Fibroblast of skin of right quadriceps (primary cell): ENCODE measurements around the gene OR1K1.
"Not testable (repeated sequence)": the region's sequence is repeated elsewhere in the genome, so short reads cannot be mapped to it uniquely, and the experiment has no call there.

Experiments
- DNase-seq: peaks from one replicate; pipeline ENCODE4 v3.0.0-alpha.2; 2013

The OR1K1 gene, protein sequence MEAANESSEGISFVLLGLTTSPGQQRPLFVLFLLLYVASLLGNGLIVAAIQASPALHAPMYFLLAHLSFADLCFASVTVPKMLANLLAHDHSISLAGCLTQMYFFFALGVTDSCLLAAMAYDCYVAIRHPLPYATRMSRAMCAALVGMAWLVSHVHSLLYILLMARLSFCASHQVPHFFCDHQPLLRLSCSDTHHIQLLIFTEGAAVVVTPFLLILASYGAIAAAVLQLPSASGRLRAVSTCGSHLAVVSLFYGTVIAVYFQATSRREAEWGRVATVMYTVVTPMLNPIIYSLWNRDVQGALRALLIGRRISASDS

DNA sequence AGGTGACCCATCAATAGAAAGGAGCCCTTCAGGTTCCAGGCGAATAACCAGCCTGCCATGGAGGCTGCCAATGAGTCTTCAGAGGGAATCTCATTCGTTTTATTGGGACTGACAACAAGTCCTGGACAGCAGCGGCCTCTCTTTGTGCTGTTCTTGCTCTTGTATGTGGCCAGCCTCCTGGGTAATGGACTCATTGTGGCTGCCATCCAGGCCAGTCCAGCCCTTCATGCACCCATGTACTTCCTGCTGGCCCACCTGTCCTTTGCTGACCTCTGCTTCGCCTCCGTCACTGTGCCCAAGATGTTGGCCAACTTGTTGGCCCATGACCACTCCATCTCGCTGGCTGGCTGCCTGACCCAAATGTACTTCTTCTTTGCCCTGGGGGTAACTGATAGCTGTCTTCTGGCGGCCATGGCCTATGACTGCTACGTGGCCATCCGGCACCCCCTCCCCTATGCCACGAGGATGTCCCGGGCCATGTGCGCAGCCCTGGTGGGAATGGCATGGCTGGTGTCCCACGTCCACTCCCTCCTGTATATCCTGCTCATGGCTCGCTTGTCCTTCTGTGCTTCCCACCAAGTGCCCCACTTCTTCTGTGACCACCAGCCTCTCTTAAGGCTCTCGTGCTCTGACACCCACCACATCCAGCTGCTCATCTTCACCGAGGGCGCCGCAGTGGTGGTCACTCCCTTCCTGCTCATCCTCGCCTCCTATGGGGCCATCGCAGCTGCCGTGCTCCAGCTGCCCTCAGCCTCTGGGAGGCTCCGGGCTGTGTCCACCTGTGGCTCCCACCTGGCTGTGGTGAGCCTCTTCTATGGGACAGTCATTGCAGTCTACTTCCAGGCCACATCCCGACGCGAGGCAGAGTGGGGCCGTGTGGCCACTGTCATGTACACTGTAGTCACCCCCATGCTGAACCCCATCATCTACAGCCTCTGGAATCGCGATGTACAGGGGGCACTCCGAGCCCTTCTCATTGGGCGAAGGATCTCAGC lies at the start of gene OR1K1:
TSS of gene OR1K1 (plus strand) at position 58 of the 995 bp plus-strand sequence. CDS start at position 58, 0 bp downstream.
- DNase-seq = no peak

DNA sequence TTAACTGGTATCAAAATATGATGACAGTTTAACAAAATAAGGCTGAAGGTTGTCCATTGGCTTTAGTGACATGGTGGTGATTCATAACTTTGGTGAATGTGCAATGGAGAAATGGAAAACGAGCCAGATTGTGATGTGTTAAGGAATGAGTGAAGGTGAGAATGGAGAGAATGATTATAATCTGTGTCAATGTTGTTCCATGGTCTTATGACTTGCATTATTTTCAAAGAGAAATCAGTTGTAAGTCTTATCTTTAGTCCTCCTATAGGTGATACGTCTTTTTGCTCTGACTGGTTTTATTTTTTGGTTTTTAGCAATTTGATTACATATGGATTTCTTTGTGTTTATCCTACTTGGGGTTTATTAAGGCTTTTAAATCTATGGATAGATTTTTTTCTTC lies 45.1 kb upstream of the OR1K1 start:
- DNase-seq = no peak

DNA sequence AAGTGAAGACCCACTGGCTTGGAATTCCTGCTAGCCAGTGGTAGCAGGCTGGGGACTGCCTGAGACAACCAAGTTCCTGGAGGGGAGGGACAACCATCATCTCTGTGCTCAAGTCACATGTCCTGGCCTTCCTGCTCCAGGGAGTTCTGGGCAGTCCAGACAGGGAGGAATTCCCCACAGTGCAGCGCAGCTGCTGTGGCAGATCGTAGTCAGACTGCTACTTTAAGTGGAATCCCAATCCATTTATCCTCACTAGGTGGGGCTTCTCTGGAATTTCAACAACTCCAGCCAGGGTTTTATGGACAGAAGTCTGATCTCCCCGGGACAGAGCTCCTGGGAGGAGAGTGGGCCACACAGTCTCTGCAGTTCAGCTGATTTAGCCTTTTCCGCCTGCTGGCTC lies 32.1 kb upstream of the OR1K1 start:
- DNase-seq = no peak

DNA sequence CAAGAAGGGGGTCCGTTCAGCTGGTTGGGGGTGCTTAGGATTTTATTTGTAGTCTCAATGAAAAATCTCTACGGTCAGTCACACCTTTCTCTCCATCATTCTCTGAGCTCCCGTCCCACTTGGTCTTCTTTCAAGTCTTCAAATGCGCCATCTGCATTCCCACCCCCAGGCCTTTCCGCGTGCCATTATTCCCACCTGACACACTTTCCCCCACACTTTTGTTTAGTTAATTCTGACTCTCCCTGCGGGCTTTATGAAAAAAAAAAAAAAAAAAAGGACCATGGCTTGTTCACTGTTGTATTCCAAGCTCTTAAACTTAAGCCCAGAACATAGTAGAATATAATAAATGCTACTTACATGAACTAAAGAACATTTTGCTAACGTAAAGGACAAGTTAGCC lies 22.9 kb upstream of the OR1K1 start:
- DNase-seq = no peak

DNA sequence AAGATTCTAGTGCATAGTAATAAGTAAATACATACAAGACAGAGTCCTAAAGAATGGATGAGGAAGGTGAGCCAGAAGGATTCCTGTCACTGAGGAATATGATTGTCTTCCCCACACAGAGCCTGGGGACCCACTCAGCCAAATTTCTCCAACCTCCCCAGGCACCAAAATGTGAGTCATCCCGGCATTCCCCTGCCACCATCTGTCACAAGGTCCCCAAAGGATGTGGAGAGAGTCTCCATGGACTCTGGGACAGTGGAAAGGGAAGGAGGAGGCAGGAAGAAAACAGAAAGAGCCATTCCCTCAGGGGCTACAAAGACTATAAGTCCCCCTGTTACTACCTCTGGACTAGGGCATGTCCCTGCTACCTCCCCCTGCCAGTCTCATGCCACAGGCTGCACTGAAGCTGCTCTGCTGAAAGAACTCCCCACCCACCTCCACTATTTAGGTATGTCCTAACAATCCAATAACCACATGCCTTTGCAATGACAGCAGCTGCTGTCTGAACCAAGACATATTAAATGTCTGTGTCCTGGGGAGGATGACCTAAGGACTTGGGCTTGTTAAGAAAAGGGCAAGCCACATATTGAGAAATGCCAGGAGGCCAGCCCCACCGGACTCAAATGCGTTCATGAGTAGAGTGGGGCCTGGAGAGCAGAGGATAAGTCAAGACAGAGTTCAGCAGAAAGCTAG lies 21.8 kb upstream of the OR1K1 start:
- DNase-seq = no peak

DNA sequence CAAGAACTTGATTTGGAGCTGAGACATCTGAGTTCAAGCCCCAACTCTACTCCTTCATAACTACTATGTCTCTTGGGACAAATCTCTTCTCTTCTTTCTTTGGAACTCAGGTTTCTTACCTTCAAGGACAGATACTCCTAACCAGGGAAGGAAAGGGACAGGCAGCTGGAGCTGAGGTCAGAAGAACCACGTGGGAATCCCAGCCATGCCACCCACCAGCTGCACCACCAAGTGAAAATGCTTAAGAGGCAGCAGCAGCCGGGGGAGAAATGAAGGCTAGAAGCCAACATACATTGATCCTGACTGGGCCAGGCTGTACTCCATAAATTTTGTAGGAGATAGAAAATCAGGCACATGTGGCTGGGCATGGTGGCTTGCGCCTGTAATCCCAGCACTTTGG lies 20.7 kb upstream of the OR1K1 start:
- DNase-seq = no peak

DNA sequence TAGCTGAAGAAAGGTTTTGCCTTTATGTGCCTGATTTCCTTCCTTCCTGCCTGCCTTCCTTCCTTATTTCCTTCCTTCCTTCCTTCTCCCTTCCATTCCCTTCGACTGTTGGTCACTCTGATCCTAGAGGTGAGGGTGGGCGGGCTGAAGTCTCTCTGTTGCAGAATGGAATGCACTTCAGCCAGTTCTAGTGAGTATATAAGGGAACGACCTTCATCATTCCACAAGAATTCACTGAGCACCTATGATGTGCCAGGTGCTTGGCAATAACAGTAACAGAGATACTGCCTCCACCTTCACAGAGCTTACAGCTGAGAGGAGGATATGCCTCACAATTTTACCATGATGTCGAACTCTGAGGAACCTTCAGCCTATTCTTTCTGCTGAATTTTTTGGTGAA lies 19.9 kb upstream of the OR1K1 start:
- no peak for DNase-seq

DNA sequence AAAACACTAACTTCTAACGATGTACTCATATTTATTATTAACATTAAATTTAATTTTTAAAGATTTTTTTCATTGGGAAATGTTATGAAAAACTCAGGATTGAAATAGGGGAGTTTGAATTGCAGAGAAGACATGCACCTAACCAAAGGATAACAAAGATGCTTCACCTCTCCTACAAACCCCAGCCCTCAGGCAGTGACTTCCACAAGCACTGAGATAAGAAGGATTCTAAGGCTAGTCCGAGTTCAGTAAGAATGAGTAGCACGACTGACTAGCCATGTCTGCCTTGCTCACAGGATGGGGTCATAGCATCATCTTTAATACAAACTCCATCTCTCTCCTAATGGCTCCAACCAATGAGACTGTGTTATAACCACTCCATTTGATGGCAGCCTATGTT lies 18.3 kb upstream of the OR1K1 start:
- DNase-seq = no peak

DNA sequence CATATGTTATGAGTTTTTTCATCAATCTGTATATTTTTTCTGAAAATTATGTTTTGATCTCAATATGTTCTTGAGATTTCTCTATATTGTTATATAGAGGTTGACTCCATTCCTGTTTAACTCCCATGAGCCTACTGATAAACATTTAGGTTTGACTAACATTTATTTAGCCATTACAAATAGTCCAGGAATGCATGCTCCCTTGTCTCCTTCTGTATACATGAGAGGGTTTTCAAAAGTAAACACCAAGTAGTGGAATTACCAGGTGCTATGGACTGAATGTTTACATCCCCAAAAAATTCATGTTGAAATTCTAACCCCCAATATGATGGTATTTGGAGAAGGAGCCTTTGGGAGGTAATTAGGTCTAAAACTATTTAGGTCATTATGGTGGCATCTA lies 14.7 kb upstream of the OR1K1 start:
- DNase-seq = no peak

DNA sequence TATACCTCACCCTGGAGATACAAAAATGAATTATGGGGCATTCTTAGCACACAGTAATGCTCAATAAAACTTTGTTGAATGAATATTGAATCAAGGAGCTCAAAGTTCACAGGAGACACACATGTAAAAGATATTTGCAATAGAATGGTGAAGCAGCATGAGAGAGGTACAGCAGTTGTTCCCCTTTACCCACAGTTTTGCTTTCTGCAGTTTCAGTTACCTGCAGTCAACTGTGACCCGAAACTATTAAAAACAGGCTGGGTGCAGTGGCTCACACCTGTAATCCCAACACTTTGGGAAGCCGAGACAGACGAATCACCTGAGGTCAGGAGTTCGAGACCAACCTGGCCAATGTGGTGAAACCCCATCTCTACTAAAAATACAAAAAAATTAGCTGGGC lies 13.6 kb upstream of the OR1K1 start:
- no peak for DNase-seq

DNA sequence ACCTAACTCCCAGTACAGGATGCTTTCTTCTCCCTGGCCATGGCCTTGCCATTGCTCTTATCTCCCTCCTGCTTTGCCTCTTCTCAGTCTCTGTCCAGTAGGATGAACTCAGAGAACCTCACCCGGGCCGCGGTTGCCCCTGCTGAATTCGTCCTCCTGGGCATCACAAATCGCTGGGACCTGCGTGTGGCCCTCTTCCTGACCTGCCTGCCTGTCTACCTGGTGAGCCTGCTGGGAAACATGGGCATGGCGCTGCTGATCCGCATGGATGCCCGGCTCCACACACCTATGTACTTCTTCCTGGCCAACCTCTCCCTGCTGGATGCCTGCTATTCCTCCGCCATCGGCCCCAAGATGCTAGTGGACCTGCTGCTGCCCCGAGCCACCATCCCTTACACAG lies 11.1 kb upstream of the OR1K1 start, which contains the start of gene OR5C1:
TSS of gene OR5C1 (plus strand) at position 103 of the 400 bp plus-strand sequence. CDS start at position 103, 0 bp downstream.
- no peak for DNase-seq

DNA sequence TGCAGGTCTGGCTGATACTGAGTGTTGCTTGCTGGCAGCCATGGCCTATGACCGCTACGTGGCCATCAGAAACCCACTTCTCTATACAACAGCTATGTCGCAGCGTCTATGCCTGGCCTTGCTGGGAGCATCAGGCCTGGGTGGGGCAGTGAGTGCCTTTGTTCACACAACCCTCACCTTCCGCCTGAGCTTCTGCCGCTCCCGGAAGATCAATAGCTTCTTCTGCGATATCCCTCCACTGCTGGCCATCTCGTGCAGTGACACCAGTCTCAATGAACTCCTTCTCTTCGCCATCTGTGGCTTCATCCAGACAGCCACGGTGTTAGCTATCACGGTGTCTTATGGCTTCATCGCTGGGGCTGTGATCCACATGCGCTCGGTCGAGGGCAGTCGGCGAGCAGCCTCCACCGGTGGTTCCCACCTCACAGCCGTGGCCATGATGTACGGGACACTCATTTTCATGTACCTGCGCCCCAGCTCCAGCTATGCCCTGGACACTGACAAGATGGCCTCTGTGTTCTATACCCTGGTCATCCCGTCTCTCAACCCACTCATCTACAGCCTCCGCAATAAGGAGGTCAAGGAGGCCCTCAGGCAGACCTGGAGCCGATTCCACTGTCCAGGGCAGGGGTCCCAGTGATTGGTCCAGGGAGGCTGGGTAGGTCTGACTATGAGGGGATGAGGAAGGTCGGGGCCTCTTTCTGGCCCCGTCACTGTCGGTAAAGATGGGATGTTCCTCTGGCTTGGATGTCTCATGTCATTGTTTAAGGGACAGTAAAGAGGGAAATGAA lies 10.5 kb upstream of the OR1K1 start:
- no peak for DNase-seq

DNA sequence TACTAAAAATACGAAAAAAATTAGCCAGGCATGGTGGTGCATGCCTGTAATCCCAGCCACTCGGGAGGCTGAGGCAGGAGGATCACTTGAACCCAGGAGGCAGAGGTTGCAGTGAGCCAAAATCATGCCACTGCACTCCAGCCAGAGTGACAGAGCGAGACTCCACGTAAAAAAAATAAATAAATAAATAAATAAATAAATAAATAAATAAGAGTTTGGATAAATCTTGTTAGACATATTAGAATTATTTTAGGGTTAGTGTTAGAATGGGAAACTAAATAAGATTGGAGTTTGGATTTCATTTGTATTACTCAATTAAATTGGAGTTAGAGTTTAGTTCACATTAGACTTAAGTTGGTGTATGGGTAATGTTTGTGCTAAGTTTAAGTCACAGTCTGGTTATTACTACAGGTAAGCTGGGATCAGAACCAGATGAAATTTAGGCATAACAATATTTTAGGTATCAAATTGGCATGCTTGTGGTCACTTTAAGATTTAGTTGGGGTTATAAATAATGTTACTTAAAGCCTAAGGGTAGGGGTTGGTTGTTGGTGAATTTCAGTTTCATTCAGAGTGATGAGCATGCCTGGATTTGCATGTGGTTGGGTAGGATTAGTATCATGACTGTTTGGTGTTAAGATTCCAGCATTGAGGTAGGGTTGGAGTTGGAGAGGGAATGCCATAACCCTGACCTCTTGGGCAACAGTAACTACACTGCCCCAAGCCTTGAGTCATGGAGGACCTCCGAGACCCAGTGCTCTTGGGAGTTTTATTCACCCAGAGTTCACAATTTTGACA lies 7.9 kb upstream of the OR1K1 start:
- no peak for DNase-seq

DNA sequence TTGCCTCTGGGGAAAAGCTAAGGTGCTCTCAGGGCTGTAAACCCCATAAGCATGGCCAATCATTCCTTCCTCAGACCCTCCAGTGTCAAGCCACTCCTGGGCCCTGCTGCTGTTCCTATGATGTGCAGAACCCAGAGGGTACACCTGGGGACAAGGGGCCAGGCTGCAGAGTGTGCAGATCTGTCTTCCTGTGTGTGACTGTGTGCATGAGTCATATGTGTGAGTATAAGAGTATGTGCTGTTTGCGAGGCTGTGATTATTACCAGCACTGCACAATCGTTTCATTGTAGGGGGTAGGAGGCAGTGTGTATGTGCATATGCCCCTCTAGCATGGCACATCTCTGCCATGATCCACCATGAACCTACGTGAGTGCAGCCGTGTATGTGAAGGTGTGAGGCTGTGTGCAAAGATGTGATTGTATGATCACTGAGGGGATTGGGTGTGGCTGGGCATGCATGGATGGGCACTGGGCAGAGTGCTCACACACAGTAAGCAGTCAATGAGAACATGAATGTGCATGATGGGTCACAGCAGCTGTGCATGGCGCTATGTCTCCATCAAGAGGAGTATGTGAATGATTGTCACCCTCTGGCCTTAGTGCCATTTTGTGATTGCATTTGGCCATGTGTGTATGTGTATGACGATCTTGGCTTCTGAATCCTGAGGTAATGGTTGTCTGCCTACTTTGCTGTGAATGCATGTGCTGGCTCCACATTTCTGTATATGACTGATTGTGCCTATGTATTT lies 2.4 kb upstream of the OR1K1 start:
- DNase-seq = no peak

DNA sequence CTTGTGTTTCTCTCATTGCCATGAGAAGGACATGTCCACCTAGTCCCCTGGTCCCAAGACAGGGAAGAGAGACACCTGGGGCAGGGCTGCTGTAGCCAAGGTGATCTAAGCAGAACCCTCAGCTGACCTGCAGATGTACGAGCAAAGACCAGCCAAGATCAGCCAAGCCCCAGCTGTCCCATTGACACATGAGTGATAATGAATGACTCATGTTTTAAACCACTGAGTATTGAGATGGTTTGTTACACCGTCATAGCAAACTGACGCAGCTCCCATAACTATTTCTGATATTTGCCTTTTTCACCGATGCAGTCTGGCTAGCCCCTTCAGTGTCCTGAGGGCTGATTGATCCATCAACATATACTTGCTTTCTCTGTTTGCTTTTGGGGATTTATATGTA lies 6.7 kb downstream of the OR1K1 start:
- DNase-seq = no peak

DNA sequence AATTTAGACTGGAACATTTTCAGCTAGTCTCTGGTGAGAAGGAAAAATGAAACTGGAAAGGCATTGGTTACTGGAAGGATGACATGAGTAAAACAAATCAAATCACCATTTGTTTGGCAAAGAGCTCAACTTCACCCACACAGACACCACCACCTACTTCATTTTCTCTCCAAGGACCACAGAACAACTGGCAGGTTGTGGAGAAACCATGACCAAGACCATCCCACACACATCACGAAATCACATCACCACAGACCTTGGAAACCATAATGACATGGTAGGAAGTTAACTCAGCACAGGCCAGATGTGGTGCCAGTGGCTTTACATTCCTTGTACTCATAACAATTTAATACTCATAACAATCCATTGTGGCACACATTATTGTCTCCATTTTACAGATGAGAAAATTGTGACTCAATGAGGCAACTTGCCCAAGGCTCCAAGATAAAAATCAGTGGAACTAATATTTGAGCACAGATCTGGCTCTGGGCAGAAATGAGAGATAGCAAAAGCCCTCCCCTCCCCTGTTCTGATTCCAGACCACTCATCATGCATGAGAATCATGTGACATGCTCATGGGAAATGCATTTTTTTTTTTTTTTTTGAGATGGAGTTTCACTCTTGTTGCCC lies 7.5 kb downstream of the OR1K1 start:
- no peak for DNase-seq

DNA sequence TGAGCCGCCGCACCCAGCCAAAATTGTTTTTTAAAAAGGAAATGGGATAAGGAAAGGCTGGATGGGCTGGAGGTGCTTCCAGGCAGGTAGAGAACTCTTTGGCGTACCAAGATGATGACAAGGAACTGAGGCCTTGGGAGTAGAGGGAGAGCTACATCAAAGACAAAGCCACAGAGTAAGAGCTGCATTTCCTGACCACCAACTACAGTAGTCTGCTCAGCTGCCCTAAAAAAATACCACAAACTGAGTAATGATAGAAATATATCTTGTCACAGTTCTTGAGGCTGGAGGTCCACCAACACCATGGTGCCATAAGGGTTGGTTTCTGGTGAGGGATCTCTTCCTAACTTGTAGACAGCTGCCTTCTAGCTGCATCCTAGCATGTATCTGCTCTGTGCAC lies 8.2 kb downstream of the OR1K1 start:
- DNase-seq = no peak

DNA sequence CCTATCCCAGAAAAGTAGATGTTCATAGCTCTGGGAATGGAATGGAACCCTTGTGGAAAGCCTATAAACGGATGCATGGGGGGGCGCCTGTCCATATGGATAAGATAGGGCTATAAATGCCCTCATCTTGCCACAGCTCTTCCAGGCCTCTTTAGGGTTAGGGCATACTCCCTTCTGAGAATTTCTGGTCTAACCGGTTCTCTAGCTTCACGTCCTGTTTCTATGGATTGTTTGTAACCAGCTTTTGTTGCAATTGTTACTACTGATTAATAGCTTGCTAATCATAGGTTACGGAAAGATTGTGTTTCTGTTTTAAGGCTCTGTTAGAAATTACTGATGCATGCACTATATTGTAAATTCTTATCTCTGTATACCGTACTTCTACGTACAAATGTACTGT lies 9.3 kb downstream of the OR1K1 start:
- DNase-seq = not testable (repeated sequence)

DNA sequence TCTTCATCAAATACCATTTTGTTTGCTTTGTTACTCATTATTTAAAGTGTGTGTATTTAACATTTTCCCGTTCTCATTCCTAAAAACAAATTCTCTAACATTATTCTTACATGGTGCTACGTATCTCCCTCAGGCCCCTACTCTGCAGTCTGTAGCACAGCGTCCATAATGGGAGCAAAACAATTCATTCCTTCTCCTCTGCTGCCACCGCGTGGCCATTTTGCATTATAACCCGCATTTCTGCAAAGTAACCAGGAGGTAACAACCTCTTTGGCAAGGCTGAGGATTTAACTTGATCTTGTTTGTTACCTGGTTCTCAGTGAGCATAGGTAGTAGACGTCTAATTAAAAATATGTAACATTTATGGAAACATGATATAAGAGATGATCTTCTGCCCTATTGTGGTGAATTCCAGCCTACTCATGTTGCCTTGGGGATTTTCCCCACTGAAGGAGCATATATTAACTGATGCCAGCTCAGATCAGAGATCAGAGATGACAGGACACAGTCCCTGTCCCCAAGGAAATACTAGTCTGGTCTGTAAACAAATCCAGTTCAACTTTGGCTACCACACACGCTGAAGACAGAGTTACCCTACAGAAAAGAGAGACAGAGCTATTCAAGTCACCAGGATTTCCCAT lies 10.5 kb downstream of the OR1K1 start:
- DNase-seq = peak; percentile 61

DNA sequence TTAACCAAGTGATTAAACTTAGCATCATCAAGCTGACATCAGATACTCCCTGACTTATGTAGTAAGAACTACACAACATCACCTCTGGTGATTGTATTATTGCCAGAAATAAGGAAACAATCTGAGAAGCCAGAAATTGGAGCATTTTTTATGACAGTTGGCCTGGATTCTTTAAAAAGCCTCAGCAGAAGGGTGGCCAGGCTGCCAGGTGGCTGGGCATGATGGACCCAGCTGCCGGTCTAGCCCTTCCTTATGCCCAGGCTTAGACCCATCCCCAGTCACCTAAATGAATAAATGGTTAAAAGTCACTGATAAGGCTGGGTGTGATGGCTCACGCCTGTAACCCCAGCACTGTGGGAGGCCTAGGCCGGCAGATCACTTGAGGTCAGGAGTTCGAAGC lies 12.8 kb downstream of the OR1K1 start:
- no peak for DNase-seq
